ENCODE measurements around the gene USP15. TPM values are rescaled to one million over a fixed set of nuclear protein-coding genes. Genes with fewer than 3 reads are reported as not detected.

The USP15 gene
- polyA plus RNA-seq, 1 donor (not counting 4 experiments of a cell fraction or from before 2014, with no cell fraction given): 66.5 TPM

- no peak for TF ChIP-seq EZH2 (IDR thresholded peaks at IDR 0.05; ENCODE audit: low read length)
- no peak for TF ChIP-seq CTCF (optimal IDR thresholded peaks at IDR 0.05 in 1 of 3, IDR thresholded peaks at IDR 0.05 in 1 of 3, conservative IDR thresholded peaks at IDR 0.05 in 1 of 3; ENCODE audit: extremely low read depth in 1 of 3, insufficient read depth in 2 of 3, low read length in 3 of 3)
- Histone ChIP-seq H3K27ac (ENCODE audit: control insufficient read depth, insufficient read depth, low read length) (no peak overlapping the region), H3K9ac (ENCODE audit: control insufficient read depth, extremely low read depth, insufficient read depth, low read length) (no peak overlapping the region), H3K9me1 (ENCODE audit: control insufficient read depth, extremely low read depth, insufficient read depth, low read length) (no peaks in the 10 kb centered on the region), H4K20me1 (ENCODE audit: control insufficient read depth, extremely low read depth, insufficient read depth, low read length) (no peaks in the 10 kb centered on the region), H3K9me3 (ENCODE audit: control insufficient read depth, low read depth, low read length) (no peaks in the 10 kb centered on the region), H3K27me3 (ENCODE audit: control insufficient read depth, extremely low read depth, insufficient read depth, low read length) (no peaks in the 10 kb centered on the region), H2AFZ (ENCODE audit: control insufficient read depth, low read length) (no peak overlapping the region), H3K4me1 (ENCODE audit: control insufficient read depth, extremely low read depth, insufficient read depth, low read length) (no peaks in the 10 kb centered on the region), H3K79me2 (ENCODE audit: control insufficient read depth, insufficient read depth, low read length) (peaks cover 8% of the 10 kb centered on the region), H3K36me3 (ENCODE audit: control insufficient read depth in 2 of 2, extremely low read depth in 1 of 2, insufficient read depth in 2 of 2, low read length in 2 of 2) (peaks cover 3% of the 10 kb centered on the region in 2 experiments), H3K4me2 (ENCODE audit: control insufficient read depth, extremely low read depth, insufficient read depth, low read depth, low read length) (no peak overlapping the region), H3K4me3 (ENCODE audit: control insufficient read depth in 2 of 3, extremely low read depth in 1 of 3, insufficient read depth in 2 of 3, low read depth in 1 of 3, low read length in 3 of 3) (no peak overlapping the region)
- DNase-seq (ENCODE audit: low read depth, low spot score) (no peak), FAIRE-seq (no peak)
- dilution Hi-C loops (cut with MboI; ENCODE audit: extremely low pct_ligation_motif_present, low sequenced_read_pairs): no loop called here
Measured at GRCh38 chr12:62319058-62319457, 58.9 kb downstream of the USP15 start.

- H3K4me1 ChIP-seq (ENCODE audit: control insufficient read depth, extremely low read depth, insufficient read depth, low read length): no peaks in the 10 kb centered on the region
- dilution Hi-C loops (cut with MboI; ENCODE audit: extremely low pct_ligation_motif_present, low sequenced_read_pairs): no loop called here
Measured at GRCh38 chr12:62320054-62320453, 59.9 kb downstream of the USP15 start.

More at GRCh38 chr12:62320054-62320453, 59.9 kb downstream of the USP15 start:
- Histone ChIP-seq H4K20me1 (ENCODE audit: control insufficient read depth, extremely low read depth, insufficient read depth, low read length) (no peaks in the 10 kb centered on the region), H3K9ac (ENCODE audit: control insufficient read depth, extremely low read depth, insufficient read depth, low read length) (no peak overlapping the region), H3K27me3 (ENCODE audit: control insufficient read depth, extremely low read depth, insufficient read depth, low read length) (no peaks in the 10 kb centered on the region), H3K4me2 (ENCODE audit: control insufficient read depth, extremely low read depth, insufficient read depth, low read depth, low read length) (no peak overlapping the region), H3K9me3 (ENCODE audit: control insufficient read depth, low read depth, low read length) (no peaks in the 10 kb centered on the region), H2AFZ (ENCODE audit: control insufficient read depth, low read length) (no peak overlapping the region), H3K9me1 (ENCODE audit: control insufficient read depth, extremely low read depth, insufficient read depth, low read length) (no peaks in the 10 kb centered on the region), H3K36me3 (ENCODE audit: control insufficient read depth in 2 of 2, extremely low read depth in 1 of 2, insufficient read depth in 2 of 2, low read length in 2 of 2) (peaks cover 3% of the 10 kb centered on the region in 2 experiments), H3K4me3 (ENCODE audit: control insufficient read depth in 2 of 3, extremely low read depth in 1 of 3, insufficient read depth in 2 of 3, low read depth in 1 of 3, low read length in 3 of 3) (no peak overlapping the region), H3K27ac (ENCODE audit: control insufficient read depth, insufficient read depth, low read length) (no peak overlapping the region), H3K79me2 (ENCODE audit: control insufficient read depth, insufficient read depth, low read length) (peaks cover 6% of the 10 kb centered on the region)
- no peak for TF ChIP-seq CTCF (optimal IDR thresholded peaks at IDR 0.05 in 1 of 3, IDR thresholded peaks at IDR 0.05 in 1 of 3, conservative IDR thresholded peaks at IDR 0.05 in 1 of 3; ENCODE audit: extremely low read depth in 1 of 3, insufficient read depth in 2 of 3, low read length in 3 of 3)
- TF ChIP-seq EZH2 (IDR thresholded peaks at IDR 0.05; ENCODE audit: low read length): no peak
- DNase-seq (ENCODE audit: low read depth, low spot score) (no peak), FAIRE-seq (no peak)
